Esophagus squamous epithelium (tissue), 4 donors: ENCODE measurements around the gene AKR1C2.
"Not testable (repeated sequence)": the region's sequence is repeated elsewhere in the genome, so short reads cannot be mapped to it uniquely, and the experiment has no call there.

ENCODE experiments used
- CTCF ChIP-seq, 6 experiments: fragments of 450-650 bp in 4 of 6; fragments of 200-600 bp in 2 of 6; sonication (generic) in 2 of 6; IDR thresholded peaks; one replicate each; pipeline ENCODE4 v1.5.1; 2016 to 2019; ENCODE audit warnings: antibody characterized with exemption in 6 of 6, mild to moderate bottlenecking in 4 of 6, moderate library complexity in 4 of 6
- POLR2A ChIP-seq, 4 donors: fragments of 450-650 bp; IDR thresholded peaks; one replicate each; pipeline ENCODE4 v1.6.1; 2017; ENCODE audit warnings: antibody characterized with exemption in 4 of 4, mild to moderate bottlenecking in 4 of 4, moderate library complexity in 3 of 4

GRCh38 chr10:4940909-4941308 lies 62.7 kb downstream of the AKR1C2 start:
- not testable (repeated sequence) for TF ChIP-seq CTCF, POLR2A (IDR thresholded peaks at IDR 0.05)
